Hematopoietic multipotent progenitor cell treated with erythropoietin and hydrocortisone succinate and interleukin-3 and kit ligand, for 6 days (in vitro differentiated cells): ENCODE data around the gene HDAC9.

Experiments
- DNase-seq: peaks from one replicate; pipeline ENCODE4 v3.0.0-alpha.2; 2015

HDAC9 gene

GRCh38 chr7:18494821-18495408 is 634 bp upstream of the HDAC9 start:
- DNase-seq: no peak

GRCh38 chr7:18496341-18496700 is 772 bp downstream of the HDAC9 start:
- DNase-seq: peak; percentile 5

- no peak for DNase-seq
Observed at GRCh38 chr7:18497082-18497481, 1.5 kb downstream of the HDAC9 start.

GRCh38 chr7:18497800-18498199 is 2.3 kb downstream of the HDAC9 start:
- no peak for DNase-seq

GRCh38 chr7:18498341-18498740 is 2.8 kb downstream of the HDAC9 start:
- no peak for DNase-seq

- no peak for DNase-seq
Observed at GRCh38 chr7:18499407-18500177, 4.0 kb downstream of the HDAC9 start.

GRCh38 chr7:18503126-18503866 is 7.7 kb downstream of the HDAC9 start:
- no peak for DNase-seq

- DNase-seq: no peak
Observed at GRCh38 chr7:18504965-18505364, 9.4 kb downstream of the HDAC9 start.

GRCh38 chr7:18505870-18506460 is 10.4 kb downstream of the HDAC9 start:
- DNase-seq: peak; percentile 22

GRCh38 chr7:18508443-18509427 is 13.2 kb downstream of the HDAC9 start:
- DNase-seq: peak; percentile 5

- DNase-seq: no peak
Observed at GRCh38 chr7:18509481-18509880, 13.9 kb downstream of the HDAC9 start.

- DNase-seq: no peak
Observed at GRCh38 chr7:18511351-18512140, 16.0 kb downstream of the HDAC9 start.

- no peak for DNase-seq
Observed at GRCh38 chr7:18513343-18513742, 17.8 kb downstream of the HDAC9 start.

- DNase-seq: no peak
Observed at GRCh38 chr7:18515067-18515466, 19.5 kb downstream of the HDAC9 start.

GRCh38 chr7:18517646-18518045 is 22.1 kb downstream of the HDAC9 start:
- DNase-seq: no peak

GRCh38 chr7:18518555-18518954 is 23.0 kb downstream of the HDAC9 start:
- DNase-seq: no peak

- no peak for DNase-seq
Observed at GRCh38 chr7:18520450-18521235, 25.1 kb downstream of the HDAC9 start.

- DNase-seq: no peak
Observed at GRCh38 chr7:18521236-18521589, 25.7 kb downstream of the HDAC9 start.

GRCh38 chr7:18521945-18522566 is 26.5 kb downstream of the HDAC9 start:
- DNase-seq: no peak

GRCh38 chr7:18524248-18524647 is 28.7 kb downstream of the HDAC9 start:
- no peak for DNase-seq
